ENCODE results near the gene PSMB8.

DNA sequence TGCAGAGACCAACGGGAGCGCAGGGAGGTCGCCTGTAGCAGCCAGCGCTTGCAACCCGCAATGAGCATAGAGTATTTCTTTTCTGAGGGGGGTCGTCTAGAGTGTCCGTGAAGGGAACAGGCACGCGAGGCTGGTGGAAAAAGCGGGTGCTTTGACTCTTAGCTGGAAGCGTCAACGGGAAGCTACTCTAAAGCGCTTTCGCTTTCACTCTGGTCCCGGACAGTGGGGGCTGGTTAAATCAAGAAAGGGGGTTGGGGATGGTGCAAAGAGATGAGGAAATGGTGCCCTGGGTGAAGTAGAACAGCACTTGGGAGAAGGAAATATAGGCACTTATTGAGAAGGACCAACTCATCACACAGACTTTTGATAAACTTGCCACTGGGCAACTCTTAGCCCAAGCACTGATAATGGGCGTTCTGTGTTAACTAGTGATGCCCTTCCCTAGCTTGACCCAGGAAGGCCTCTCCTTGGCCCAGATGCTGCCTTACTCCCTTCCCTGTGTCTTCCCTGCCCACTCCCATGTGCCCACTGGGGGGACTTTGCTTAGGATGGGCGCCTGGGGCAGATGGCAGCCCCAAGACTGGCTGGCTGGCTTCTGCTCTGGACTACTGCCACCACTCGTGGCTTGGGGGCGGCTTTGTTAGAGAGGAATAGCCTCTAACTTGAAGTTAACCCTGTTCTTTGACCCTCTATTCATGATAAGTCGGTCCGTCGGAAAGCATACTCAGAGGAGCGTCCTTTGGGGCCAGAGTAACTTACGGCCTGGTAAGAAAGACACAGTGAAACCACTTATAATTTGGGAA is 10.7 kb upstream of the PSMB8 start:
- TF ChIP-seq GATA3 (IDR thresholded peaks at IDR 0.05; ENCODE audit: low read depth, low read length): no peak
- TF ChIP-seq GATA2 (IDR thresholded peaks at IDR 0.05; ENCODE audit: low read depth, low read length): no peak

Data from SH-SY5Y (cell line).